GF-D8 (cell line): Measurements from ENCODE around the gene THAP3.

Experiments
- DNase-seq: peaks from one replicate; lab custom pipeline; 2025; lab: John Stamatoyannopoulos, UW

THAP3 gene, protein sequence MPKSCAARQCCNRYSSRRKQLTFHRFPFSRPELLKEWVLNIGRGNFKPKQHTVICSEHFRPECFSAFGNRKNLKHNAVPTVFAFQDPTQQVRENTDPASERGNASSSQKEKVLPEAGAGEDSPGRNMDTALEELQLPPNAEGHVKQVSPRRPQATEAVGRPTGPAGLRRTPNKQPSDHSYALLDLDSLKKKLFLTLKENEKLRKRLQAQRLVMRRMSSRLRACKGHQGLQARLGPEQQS

DNA sequence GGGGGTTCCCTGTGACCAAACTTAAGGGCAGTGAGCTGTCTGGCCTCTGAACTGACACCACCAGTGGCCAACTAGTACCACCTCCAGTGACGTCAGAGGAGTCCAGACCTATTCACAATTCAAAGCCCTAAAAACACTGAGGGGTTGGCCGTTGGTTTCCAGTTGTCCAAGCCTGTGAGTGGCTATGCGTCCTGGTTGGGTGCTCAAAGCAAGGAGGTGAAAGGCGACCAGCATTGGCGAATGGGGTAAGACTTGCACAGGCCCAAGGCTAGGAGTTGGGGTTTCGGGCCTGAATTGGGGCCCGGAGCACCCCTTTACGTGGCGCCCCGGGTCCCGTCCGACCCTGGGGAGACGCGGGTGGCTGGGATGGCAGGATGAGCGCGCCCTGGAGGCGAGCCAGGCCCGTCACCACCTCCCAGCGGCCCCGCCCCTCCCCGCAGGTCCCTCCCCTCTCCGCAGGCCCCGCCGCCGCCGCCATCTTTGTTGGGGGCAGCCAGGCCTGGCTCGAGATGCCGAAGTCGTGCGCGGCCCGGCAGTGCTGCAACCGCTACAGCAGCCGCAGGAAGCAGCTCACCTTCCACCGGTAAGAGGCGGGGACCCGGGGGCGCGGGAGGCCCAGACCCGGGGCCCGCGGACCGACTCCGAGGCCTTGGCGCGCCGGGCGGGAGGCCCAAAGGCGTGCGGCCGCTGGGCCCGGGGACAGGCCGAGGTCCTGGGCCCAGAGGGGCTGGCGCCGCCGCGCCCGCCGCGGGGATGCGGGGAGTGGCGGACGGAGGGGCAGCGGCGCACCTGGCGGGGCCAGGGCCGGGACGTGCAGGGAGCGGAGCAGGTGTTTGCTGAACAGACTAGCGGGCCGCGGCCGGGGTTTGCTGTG lies at the start of gene THAP3:
Gene THAP3 (plus strand): TSS at position 159 of the 874 bp plus-strand sequence. CDS start 351 bp downstream, at position 510.
- peak; percentile 24 for DNase-seq

- no peak for DNase-seq
Observed at GRCh38 chr1:6577831-6578525, 46.7 kb upstream of the THAP3 start.

DNA sequence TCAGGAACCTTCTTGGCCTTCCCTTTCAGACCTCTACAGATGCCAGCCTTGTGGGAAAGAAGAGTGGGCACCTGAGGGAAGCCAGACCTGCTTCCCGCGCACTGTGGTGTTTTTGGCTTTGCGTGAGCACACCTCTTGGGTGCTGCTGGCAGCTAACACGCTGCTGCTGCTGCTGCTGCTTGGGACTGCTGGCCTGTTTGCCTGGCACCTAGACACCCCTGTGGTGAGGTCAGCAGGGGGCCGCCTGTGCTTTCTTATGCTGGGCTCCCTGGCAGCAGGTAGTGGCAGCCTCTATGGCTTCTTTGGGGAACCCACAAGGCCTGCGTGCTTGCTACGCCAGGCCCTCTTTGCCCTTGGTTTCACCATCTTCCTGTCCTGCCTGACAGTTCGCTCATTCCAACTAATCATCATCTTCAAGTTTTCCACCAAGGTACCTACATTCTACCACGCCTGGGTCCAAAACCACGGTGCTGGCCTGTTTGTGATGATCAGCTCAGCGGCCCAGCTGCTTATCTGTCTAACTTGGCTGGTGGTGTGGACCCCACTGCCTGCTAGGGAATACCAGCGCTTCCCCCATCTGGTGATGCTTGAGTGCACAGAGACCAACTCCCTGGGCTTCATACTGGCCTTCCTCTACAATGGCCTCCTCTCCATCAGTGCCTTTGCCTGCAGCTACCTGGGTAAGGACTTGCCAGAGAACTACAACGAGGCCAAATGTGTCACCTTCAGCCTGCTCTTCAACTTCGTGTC lies 45.9 kb upstream of the THAP3 start:
- DNase-seq, result peak; percentile 27

GRCh38 chr1:6579374-6580118 lies 45.1 kb upstream of the THAP3 start, which contains the start of gene ZBTB48:
ZBTB48 (plus strand) TSS chr1:6579994; CDS start chr1:6580610, 616 bp downstream.
- peak; percentile 92 for DNase-seq

DNA sequence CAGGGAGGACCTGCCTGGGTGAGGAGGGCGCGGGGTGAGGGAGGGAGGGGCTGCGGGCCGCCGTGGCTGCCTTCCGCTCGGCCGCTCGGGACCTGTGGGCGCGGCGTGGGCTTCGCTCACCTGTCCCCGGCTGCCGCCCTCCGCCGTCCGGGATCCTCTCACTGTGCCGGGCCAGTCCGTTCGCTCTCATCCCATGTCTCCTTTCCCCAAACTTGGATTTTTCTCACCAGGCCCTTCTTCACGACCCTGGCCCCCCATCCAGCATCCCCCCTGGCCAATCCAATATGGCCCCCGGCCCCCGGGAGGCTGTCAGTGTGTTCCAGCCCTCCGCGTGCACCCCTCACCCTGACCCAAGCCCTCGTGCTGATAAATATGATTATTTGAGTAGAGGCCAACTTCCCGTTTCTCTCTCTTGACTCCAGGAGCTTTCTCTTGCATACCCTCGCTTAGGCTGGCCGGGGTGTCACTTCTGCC lies 44.5 kb upstream of the THAP3 start:
- DNase-seq, result no peak

GRCh38 chr1:6580593-6581409 lies 43.9 kb upstream of the THAP3 start:
- peak; percentile 74 for DNase-seq

DNA sequence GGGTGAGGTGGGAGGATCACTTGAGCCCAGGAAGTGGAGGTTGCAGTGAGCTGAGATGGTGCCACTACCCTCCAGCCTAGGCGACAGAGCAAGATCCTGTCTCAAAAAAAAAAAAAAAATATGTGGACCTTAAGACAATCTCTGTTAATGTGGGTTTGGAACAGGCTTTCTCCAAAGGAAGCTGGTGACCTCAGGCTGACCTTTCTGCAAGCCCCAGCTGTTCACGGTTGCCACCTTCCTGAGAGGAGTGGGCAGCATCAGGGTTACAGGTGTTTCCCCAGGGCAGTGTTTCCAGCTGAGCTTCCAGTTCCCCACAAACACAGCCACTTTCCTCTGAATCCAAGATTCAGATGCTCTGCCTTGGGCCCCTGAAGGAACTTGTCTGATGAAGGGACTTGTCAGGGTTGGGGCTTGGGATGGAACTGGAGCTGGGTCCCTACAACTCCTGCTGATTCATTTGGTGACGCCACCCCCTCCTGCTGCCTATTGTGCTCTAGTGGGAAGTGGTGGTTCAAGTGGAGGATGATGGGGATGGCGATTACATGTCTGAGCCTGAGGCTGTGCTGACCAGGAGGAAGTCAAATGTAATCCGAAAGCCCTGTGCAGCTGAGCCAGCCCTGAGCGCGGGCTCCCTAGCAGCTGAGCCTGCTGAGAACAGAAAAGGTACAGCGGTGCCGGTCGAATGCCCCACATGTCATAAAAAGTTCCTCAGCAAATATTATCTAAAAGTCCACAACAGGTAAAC lies 42.9 kb upstream of the THAP3 start:
- peak; percentile 78 for DNase-seq

DNA sequence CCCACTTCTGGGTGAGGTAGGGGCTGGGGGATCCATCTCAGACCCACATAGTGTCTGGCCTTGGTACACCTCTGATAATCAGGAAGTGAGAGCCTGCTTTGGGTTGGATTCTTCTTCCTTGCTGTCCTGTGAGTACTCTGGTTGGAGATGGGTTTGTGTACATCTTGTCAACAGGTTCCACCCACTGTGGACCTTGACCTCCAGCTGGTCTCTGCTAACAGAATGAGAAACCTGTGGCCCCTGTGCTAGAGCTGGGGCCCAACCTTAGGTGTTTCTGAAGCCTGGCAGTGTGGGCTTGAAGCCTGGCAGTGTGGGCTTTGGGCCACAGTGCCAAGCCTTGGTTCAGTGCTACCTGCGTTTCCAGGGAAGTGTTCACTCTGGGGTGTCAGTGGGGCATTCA lies 42.3 kb upstream of the THAP3 start:
- no peak for DNase-seq

- DNase-seq, result no peak
Observed at GRCh38 chr1:6584126-6585080, 40.3 kb upstream of the THAP3 start.

- DNase-seq, result no peak
Observed at GRCh38 chr1:6585081-6585722, 39.5 kb upstream of the THAP3 start.

- no peak for DNase-seq
Observed at GRCh38 chr1:6585841-6586240, 38.8 kb upstream of the THAP3 start.

- DNase-seq, result no peak
Observed at GRCh38 chr1:6586404-6586816, 38.3 kb upstream of the THAP3 start.

DNA sequence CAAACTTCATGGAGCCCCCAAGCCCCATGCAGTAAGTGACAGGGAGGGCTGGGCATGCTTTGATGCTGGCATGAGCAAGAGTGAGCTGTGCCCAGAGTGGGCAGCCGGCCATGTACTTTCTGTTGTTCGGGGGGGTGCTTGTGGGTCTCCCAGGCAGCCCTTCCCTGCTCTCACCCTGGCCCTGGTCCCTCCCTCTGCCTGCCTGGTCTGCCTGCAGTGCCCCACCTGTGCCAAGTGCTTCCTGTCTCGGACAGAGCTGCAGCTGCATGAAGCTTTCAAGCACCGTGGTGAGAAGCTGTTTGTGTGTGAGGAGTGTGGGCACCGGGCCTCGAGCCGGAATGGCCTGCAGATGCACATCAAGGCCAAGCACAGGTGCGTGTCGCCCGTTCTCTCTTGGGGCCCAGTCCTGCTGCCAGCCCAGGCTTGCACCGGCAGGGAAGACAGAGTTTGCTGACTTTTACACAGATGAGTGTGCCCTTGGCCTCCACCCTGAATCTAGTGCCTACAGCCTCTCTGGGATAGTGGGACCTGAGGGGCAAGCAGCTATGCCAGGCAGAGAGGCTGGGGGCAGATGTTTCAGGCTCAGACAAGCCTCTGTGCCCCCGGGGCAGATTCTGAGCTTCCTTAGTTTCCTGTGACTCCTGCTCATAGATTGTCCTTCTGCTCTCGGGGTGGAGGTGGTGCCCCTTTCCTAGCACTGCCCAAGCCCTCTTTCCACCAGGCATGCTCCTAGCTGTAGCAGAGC lies 37.2 kb upstream of the THAP3 start:
- no peak for DNase-seq

DNA sequence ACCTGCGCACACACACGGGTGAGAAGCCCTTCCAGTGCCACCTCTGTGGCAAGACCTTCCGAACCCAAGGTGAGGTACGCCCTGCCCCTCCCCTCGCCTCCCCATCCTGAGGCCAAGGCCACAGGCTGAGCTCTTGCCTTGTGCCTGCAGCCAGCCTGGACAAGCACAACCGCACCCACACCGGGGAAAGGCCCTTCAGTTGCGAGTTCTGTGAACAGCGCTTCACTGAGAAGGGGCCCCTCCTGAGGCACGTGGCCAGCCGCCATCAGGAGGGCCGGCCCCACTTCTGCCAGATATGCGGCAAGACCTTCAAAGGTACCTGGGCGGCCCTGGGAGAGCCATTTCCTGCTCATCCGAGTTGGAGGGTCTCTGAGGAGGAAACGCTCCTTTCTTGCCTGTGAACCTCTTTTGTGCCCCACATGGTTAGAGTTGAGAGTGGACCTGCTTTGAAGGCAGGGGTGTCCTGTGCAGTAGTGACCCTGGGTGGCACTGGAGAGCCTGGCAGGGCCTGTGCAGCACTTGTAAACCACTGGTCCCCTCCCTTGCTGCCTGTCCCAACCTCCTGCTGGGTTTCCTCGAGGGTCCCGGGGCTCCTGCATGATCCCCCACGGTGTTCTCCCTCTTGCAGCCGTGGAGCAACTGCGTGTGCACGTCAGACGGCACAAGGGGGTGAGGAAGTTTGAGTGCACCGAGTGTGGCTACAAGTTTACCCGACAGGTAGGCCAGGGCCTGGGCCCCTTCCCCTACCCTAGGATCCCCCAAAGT lies 36.4 kb upstream of the THAP3 start:
- no peak for DNase-seq

DNA sequence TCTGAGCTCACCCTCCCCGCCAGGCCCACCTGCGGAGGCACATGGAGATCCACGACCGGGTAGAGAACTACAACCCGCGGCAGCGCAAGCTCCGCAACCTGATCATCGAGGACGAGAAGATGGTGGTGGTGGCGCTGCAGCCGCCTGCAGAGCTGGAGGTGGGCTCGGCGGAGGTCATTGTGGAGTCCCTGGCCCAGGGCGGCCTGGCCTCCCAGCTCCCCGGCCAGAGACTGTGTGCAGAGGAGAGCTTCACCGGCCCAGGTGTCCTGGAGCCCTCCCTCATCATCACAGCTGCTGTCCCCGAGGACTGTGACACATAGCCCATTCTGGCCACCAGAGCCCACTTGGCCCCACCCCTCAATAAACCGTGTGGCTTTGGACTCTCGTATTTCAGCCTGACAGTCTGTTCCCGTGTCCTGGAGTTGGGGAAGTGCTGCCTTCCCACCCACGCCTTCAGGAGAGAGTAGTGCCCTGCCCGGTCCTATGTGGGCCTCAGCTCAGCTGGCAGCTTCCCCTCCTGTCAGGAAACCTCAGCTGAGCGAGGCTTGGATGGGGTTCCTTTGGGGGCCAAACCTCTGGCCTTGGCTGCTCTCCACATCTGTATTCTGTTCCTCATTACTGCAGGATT lies 35.7 kb upstream of the THAP3 start:
- peak; percentile 19 for DNase-seq

DNA sequence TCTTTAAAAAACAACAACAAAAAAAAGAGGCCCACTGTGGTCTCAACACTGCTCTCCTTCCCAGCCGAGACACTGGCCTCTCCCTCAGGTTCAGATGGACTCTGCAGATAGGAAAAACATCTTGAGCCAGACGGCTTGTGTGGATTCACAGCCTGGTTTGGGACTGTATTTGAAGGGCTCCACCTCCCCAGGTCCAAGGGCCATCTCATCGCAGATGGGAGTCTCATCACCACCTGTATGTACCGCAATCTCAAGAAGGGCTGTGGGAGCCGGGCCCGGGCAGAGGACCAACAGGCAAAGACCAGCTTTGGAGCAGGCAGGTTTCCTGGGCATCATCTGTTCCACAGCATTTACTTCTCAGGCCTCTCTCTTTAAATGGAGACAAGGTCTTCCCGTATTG lies 34.6 kb upstream of the THAP3 start:
- no peak for DNase-seq
